HCT116 (cell line): ENCODE data around the gene RPLP2. TPM values are rescaled to one million over a fixed set of nuclear protein-coding genes. Genes with fewer than 3 reads are reported as not detected.

ENCODE experiments used
- ATAC-seq: fragments of 200-7000 bp; cut with Tn5 transposase; 2 replicates; pipeline ENCODE4 v1.9.1; 2020; ENCODE audit warnings: mild to moderate bottlenecking, moderate library complexity
- BruUV-seq: library from RNA; stranded (reverse); fragments of 400-500 nt; replicated peaks from 2 replicates; lab custom pipeline; 2021; lab: Mats Ljungman, UMichigan
- CTCF ChIA-PET: fragments of 300-600 bp; sonication (Branson Sonifier 250); formaldehyde crosslinking; loops from one replicate; lab custom pipeline; 2021; ENCODE audit warnings: antibody characterized with exemption; lab: Charles Lee
- POLR2A ChIA-PET: fragments of 300-600, 350-600 bp; sonication (Branson Sonifier 250); formaldehyde crosslinking; loops from one replicate; lab custom pipeline; 2021; ENCODE audit warnings: antibody characterized with exemption; lab: Charles Lee
- RAD21 ChIA-PET, 2 experiments: fragments of 300-600 bp; sonication (Branson Sonifier 250); formaldehyde crosslinking; loops; one replicate each; lab custom pipeline; 2023; ENCODE audit warnings: low total read pairs in 2 of 2; ENCODE audit not compliant: uncharacterized antibody in 2 of 2, unreplicated experiment in 2 of 2, low non-redundant PET in 1 of 2; lab: Charles Lee
- DNase-seq: peaks from one replicate; pipeline ENCODE4 v3.0.0-alpha.2; 2010; ENCODE audit warnings: low read depth, low spot score
- H2AFZ ChIP-seq: fragments of 200-600 bp; shearing (Covaris generic), sonication (generic); 2 replicates; pipeline ENCODE4 v1.6.1; 2017; ENCODE audit warnings: low read depth, mixed run types, mixed read lengths, antibody characterized with exemption, low read length; ENCODE audit not compliant: poor library complexity, severe bottlenecking
- H3K27ac ChIP-seq: 2 replicates; pipeline ENCODE4 v1.5.1; 2012; ENCODE audit warnings: low read depth, low read length
- H3K27me3 ChIP-seq: fragments of 200-600 bp; sonication (generic); 2 replicates; pipeline ENCODE4 v1.6.1; 2016; ENCODE audit warnings: mixed run types, low read length, mixed read lengths; ENCODE audit not compliant: insufficient read depth
- H3K36me3 ChIP-seq, 2 experiments: fragments of 200-500 bp in 1 of 2; fragments of 200-600 bp in 1 of 2; sonication (Bioruptor generic) in 1 of 2; sonication (generic) in 1 of 2; 2 replicates each; pipeline versions ENCODE4 v1.5.1 to v1.6.1; 2014 to 2016; ENCODE audit warnings: low read length in 2 of 2, inconsistent platforms in 1 of 2, mixed read lengths in 1 of 2, mixed run types in 1 of 2; ENCODE audit not compliant: insufficient read depth in 2 of 2, control insufficient read depth in 1 of 2
- H3K4me1 ChIP-seq, 2 experiments: fragments of 200-600 bp in 1 of 2; sonication (generic) in 1 of 2; 2 replicates each; pipeline versions ENCODE4 v1.5.1 to v1.6.1; 2012 to 2017; ENCODE audit warnings: low read length in 2 of 2, inconsistent platforms in 1 of 2, mild to moderate bottlenecking in 1 of 2, mixed read lengths in 1 of 2, mixed run types in 1 of 2, moderate library complexity in 1 of 2; ENCODE audit not compliant: insufficient read depth in 2 of 2, control insufficient read depth in 1 of 2
- H3K4me2 ChIP-seq: fragments of 200-600 bp; sonication (generic); 2 replicates; pipeline ENCODE4 v1.6.1; 2017; ENCODE audit warnings: mixed run types, low read length, mixed read lengths
- H3K4me3 ChIP-seq, 2 experiments: fragments of 200-600 bp in 1 of 2; sonication (generic) in 1 of 2; replicated peaks in 1 of 2; 2 replicates each; pipeline ENCODE4 v1.5.1; 2011 to 2016; ENCODE audit warnings: low read length in 2 of 2, control low read depth in 1 of 2, low read depth in 1 of 2, mild to moderate bottlenecking in 1 of 2, mixed read lengths in 1 of 2, mixed run types in 1 of 2
- H3K79me2 ChIP-seq: fragments of 200-600 bp; sonication (generic); 2 replicates; pipeline ENCODE4 v1.6.1; 2017; ENCODE audit warnings: mild to moderate bottlenecking, mixed run types, low read length, moderate library complexity, mixed read lengths; ENCODE audit not compliant: insufficient read depth
- H3K9ac ChIP-seq: fragments of 200-600 bp; sonication (generic); 2 replicates; pipeline ENCODE4 v1.6.1; 2016; ENCODE audit warnings: low read length, mixed read lengths
- H3K9me2 ChIP-seq: fragments of 200-600 bp; sonication (generic), shearing (Covaris generic); 2 replicates; pipeline ENCODE4 v1.6.1; 2017; ENCODE audit warnings: mixed run types, mild to moderate bottlenecking, moderate library complexity; ENCODE audit not compliant: insufficient read depth
- H3K9me3 ChIP-seq, 2 experiments: fragments of 200-500 bp in 1 of 2; fragments of 200-600 bp in 1 of 2; sonication (Bioruptor generic) in 1 of 2; sonication (generic) in 1 of 2; 2 replicates each; pipeline ENCODE4 v1.6.1; 2014 to 2017; ENCODE audit warnings: low read length in 2 of 2, mixed read lengths in 2 of 2, inconsistent platforms in 1 of 2, low read depth in 1 of 2, mild to moderate bottlenecking in 1 of 2, mixed run types in 1 of 2, moderate library complexity in 1 of 2; ENCODE audit not compliant: control insufficient read depth in 1 of 2, insufficient read depth in 1 of 2
- H4K20me1 ChIP-seq: fragments of 200-600 bp; sonication (generic), shearing (Covaris generic); 2 replicates; pipeline ENCODE4 v1.6.1; 2017; ENCODE audit warnings: mixed run types, mild to moderate bottlenecking, moderate library complexity; ENCODE audit not compliant: insufficient read depth
- CEBPB ChIP-seq: IDR thresholded peaks from 2 replicates; pipeline ENCODE4 v1.6.1; 2012; ENCODE audit warnings: low read depth
- EGR1 ChIP-seq: IDR thresholded peaks from 2 replicates; pipeline ENCODE4 v1.6.1; 2012; ENCODE audit warnings: low read depth
- ELF1 ChIP-seq: IDR thresholded peaks from 2 replicates; pipeline ENCODE4 v1.6.1; 2012; ENCODE audit warnings: low read depth, borderline replicate concordance
- EZH2 ChIP-seq: fragments of 200-600 bp; sonication (generic); IDR thresholded peaks from 2 replicates; pipeline ENCODE4 v1.6.1; 2017; ENCODE audit warnings: antibody characterized with exemption, mixed run types
- EZH2phosphoT487 ChIP-seq: fragments of 200-600 bp; IDR thresholded peaks from 2 replicates; pipeline ENCODE4 v1.6.1; 2018; ENCODE audit warnings: antibody characterized with exemption, borderline replicate concordance
- JUND ChIP-seq: IDR thresholded peaks from 2 replicates; pipeline ENCODE4 v1.6.1; 2012
- POLR2AphosphoS5 ChIP-seq: IDR thresholded peaks from 2 replicates; pipeline ENCODE4 v1.6.1; 2011; ENCODE audit warnings: mild to moderate bottlenecking, low read depth, low read length, moderate library complexity
- RAD21 ChIP-seq: IDR thresholded peaks from 2 replicates; pipeline ENCODE4 v1.6.1; 2012; ENCODE audit warnings: low read depth, mild to moderate bottlenecking
- SIN3A ChIP-seq: IDR thresholded peaks from 2 replicates; pipeline ENCODE4 v1.6.1; 2012; ENCODE audit warnings: low read depth
- SP1 ChIP-seq: IDR thresholded peaks from 2 replicates; pipeline ENCODE4 v1.6.1; 2012; ENCODE audit warnings: low read depth
- SRF ChIP-seq: IDR thresholded peaks from 2 replicates; pipeline ENCODE4 v1.6.1; 2012; ENCODE audit warnings: low read depth
- TCF7L2 ChIP-seq: IDR thresholded peaks from 2 replicates; pipeline ENCODE4 v1.7.0; 2011; ENCODE audit warnings: borderline replicate concordance, inconsistent platforms; ENCODE audit not compliant: insufficient read depth, insufficient read length; ENCODE audit errors: extremely low read depth
- YY1 ChIP-seq: IDR thresholded peaks from 2 replicates; pipeline ENCODE4 v1.6.1; 2011; ENCODE audit warnings: low read length, low read depth, moderate library complexity, mild to moderate bottlenecking; ENCODE audit not compliant: insufficient replicate concordance; ENCODE audit errors: extremely low read depth
- ZFX ChIP-seq: fragments of 450-650 bp; IDR thresholded peaks from 2 replicates; pipeline ENCODE4 v1.6.1; 2017
- ZNF274 ChIP-seq: fragments of 200-500 bp; sonication (Bioruptor generic); IDR thresholded peaks from 2 replicates; pipeline ENCODE4 v1.6.1; 2014; ENCODE audit warnings: mild to moderate bottlenecking, low read depth, low read length, inconsistent platforms
- intact Hi-C: fragments of 100-400 bp; cut with micrococcal nuclease; formaldehyde crosslinking; loops from 2 replicates; pipeline ENCODE4 v1.10.0; 2022
- total RNA-seq: library from RNA; stranded (reverse); gene quantifications from one replicate; pipeline ENCODE4 v1.2.1, GENCODE V29; 2021; ENCODE audit not compliant: unreplicated experiment
- TF ChIP-seq, protein P1 (sequence below), 3 experiments: fragments of 200-600 bp in 1 of 3; sonication (generic) in 1 of 3; IDR thresholded peaks in 2 of 3; conservative IDR thresholded peaks in 1 of 3; 2 replicates each; pipeline ENCODE4 v1.5.1; 2012 to 2017; ENCODE audit warnings: low read depth in 2 of 3, low read length in 2 of 3, antibody characterized with exemption in 1 of 3, borderline replicate concordance in 1 of 3, control low read depth in 1 of 3, mild to moderate bottlenecking in 1 of 3, mixed read lengths in 1 of 3, mixed run types in 1 of 3, moderate library complexity in 1 of 3; ENCODE audit not compliant: insufficient read depth in 1 of 3
- TF ChIP-seq, protein P2 (sequence below): IDR thresholded peaks from 2 replicates; pipeline ENCODE4 v1.6.1; 2012
- TF ChIP-seq, protein P3 (sequence below): IDR thresholded peaks from 2 replicates; pipeline ENCODE4 v1.6.1; 2011; ENCODE audit warnings: mild to moderate bottlenecking, low read length, moderate library complexity; ENCODE audit not compliant: insufficient replicate concordance; ENCODE audit errors: extremely low read depth

Gene RPLP2
- total RNA-seq, 1 experiment from 2014 or later: 3,615 TPM

DNA sequence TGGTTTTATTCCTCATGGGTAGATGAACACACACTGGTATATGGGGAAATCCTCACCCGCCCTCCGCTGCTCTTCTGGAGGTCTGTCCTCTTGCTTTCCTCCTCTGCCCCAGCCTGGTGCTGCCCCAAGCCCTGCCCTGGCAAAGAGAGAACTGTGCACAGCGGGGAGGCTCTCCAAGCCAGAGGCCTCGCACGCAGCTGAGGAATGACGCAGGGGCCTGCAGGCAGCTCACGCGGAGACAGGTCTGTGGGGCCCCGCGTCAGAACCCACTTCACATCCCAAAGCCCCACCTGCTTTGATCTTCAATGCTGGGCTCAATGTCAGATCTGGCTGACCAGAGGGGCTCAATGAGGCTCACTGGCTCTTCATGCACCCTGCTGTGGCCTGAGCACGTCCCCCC, 42.5 kb upstream of the RPLP2 start:
- ATAC-seq: no peak

More for the DNA sequence above, 42.5 kb upstream of the RPLP2 start:
- ChIA-PET RAD21 (no interaction called here), POLR2A (no interaction called here), CTCF (no interaction called here)
- H3K27ac ChIP-seq: 0 out of 2 replicates have a peak overlapping the region, but pooled peaks have one; percentile 45
- peaks cover 13 to 39% of the 10 kb centered on the region in 2 experiments for H3K4me1 ChIP-seq
- H2AFZ ChIP-seq: no peak overlapping the region
- H3K9me3 ChIP-seq: no peaks in the 10 kb centered on the region
- H3K79me2 ChIP-seq: peaks cover 24% of the 10 kb centered on the region
- no peak overlapping the region for H3K9ac ChIP-seq
- TF ChIP-seq CEBPB: no peak
- TF ChIP-seq, protein P1, sequence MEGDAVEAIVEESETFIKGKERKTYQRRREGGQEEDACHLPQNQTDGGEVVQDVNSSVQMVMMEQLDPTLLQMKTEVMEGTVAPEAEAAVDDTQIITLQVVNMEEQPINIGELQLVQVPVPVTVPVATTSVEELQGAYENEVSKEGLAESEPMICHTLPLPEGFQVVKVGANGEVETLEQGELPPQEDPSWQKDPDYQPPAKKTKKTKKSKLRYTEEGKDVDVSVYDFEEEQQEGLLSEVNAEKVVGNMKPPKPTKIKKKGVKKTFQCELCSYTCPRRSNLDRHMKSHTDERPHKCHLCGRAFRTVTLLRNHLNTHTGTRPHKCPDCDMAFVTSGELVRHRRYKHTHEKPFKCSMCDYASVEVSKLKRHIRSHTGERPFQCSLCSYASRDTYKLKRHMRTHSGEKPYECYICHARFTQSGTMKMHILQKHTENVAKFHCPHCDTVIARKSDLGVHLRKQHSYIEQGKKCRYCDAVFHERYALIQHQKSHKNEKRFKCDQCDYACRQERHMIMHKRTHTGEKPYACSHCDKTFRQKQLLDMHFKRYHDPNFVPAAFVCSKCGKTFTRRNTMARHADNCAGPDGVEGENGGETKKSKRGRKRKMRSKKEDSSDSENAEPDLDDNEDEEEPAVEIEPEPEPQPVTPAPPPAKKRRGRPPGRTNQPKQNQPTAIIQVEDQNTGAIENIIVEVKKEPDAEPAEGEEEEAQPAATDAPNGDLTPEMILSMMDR (IDR thresholded peaks at IDR 0.05 in 2 of 3, conservative IDR thresholded peaks at IDR 0.05 in 1 of 3; ENCODE audit: borderline replicate concordance in 1 of 3, insufficient read depth in 1 of 3, low read depth in 2 of 3, low read length in 2 of 3): no peak
- TF ChIP-seq, protein P2, sequence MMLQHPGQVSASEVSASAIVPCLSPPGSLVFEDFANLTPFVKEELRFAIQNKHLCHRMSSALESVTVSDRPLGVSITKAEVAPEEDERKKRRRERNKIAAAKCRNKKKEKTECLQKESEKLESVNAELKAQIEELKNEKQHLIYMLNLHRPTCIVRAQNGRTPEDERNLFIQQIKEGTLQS: no peak
- TF ChIP-seq EZH2: no peak
- TF ChIP-seq, protein P3, sequence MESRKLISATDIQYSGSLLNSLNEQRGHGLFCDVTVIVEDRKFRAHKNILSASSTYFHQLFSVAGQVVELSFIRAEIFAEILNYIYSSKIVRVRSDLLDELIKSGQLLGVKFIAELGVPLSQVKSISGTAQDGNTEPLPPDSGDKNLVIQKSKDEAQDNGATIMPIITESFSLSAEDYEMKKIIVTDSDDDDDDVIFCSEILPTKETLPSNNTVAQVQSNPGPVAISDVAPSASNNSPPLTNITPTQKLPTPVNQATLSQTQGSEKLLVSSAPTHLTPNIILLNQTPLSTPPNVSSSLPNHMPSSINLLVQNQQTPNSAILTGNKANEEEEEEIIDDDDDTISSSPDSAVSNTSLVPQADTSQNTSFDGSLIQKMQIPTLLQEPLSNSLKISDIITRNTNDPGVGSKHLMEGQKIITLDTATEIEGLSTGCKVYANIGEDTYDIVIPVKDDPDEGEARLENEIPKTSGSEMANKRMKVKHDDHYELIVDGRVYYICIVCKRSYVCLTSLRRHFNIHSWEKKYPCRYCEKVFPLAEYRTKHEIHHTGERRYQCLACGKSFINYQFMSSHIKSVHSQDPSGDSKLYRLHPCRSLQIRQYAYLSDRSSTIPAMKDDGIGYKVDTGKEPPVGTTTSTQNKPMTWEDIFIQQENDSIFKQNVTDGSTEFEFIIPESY: no peak
- no peak for TF ChIP-seq EZH2phosphoT487
- no peak for TF ChIP-seq ZNF274
- TF ChIP-seq JUND: no peak
- no peak for TF ChIP-seq ZFX
- no peak for TF ChIP-seq EGR1
- TF ChIP-seq SP1: no peak
- no peak for TF ChIP-seq SIN3A
- TF ChIP-seq POLR2AphosphoS5: no peak
- TF ChIP-seq RAD21: no peak
- no peak for TF ChIP-seq SRF
- no peak for TF ChIP-seq ELF1
- TF ChIP-seq TCF7L2: no peak
- no peak for TF ChIP-seq YY1
- H4K20me1 ChIP-seq: peaks cover 5% of the 10 kb centered on the region; the same call in 1 of the 2 replicates
- peaks cover 26 to 62% of the 10 kb centered on the region in 2 experiments for H3K36me3 ChIP-seq
- H3K4me3 ChIP-seq: no peak overlapping the region
- TSS peak; percentile 29 for BruUV-seq
- no peak for DNase-seq
- intact Hi-C loops: no loop called here
- no peaks in the 10 kb centered on the region for H3K9me2 ChIP-seq
- no peak overlapping the region for H3K4me2 ChIP-seq
- no peaks in the 10 kb centered on the region for H3K27me3 ChIP-seq
